Chondrocyte (in vitro differentiated cells): ENCODE results near the gene TMEM135. TPM values are rescaled to one million over a fixed set of nuclear protein-coding genes. Genes with fewer than 3 reads are reported as not detected.

Experiments used
- DNase-seq: peaks from one replicate; pipeline ENCODE4 v3.0.0; 2021; ENCODE audit warnings: mixed read lengths, low spot score
- H3K27ac Mint-ChIP-seq: one replicate; pipeline ENCODE4 v1.8.0; 2021; ENCODE audit warnings: mild to moderate bottlenecking, moderate library complexity, mixed read lengths; ENCODE audit not compliant: unreplicated experiment
- H3K27me3 Mint-ChIP-seq: 2 replicates; pipeline ENCODE4 v1.8.0; 2021; ENCODE audit warnings: low read depth, mixed read lengths
- H3K36me3 Mint-ChIP-seq: 2 replicates; pipeline ENCODE4 v1.8.0; 2021; ENCODE audit warnings: low read depth, mixed read lengths
- H3K4me1 Mint-ChIP-seq: 2 replicates; pipeline ENCODE4 v1.8.0; 2021; ENCODE audit warnings: low read depth, mild to moderate bottlenecking, mixed read lengths
- H3K4me3 Mint-ChIP-seq: one replicate; pipeline ENCODE4 v1.8.0; 2021; ENCODE audit warnings: mild to moderate bottlenecking, moderate library complexity, mixed read lengths; ENCODE audit not compliant: unreplicated experiment
- H3K9me3 Mint-ChIP-seq: 2 replicates; pipeline ENCODE4 v1.8.0; 2021; ENCODE audit warnings: low read depth, mixed read lengths
- total RNA-seq: library from RNA; stranded (reverse); gene quantifications from 3 replicates; pipeline ENCODE4 v1.2.1, GENCODE V29; 2021
- TF ChIP-seq, protein P1 (sequence below): fragments of 200-600 bp; sonication (generic); IDR thresholded peaks from 2 replicates; pipeline ENCODE4 v1.5.0; 2021; ENCODE audit warnings: antibody characterized with exemption, mild to moderate bottlenecking, moderate library complexity

TMEM135 gene
- total RNA-seq, 1 donor from 2014 or later, result 13.3 TPM

DNA sequence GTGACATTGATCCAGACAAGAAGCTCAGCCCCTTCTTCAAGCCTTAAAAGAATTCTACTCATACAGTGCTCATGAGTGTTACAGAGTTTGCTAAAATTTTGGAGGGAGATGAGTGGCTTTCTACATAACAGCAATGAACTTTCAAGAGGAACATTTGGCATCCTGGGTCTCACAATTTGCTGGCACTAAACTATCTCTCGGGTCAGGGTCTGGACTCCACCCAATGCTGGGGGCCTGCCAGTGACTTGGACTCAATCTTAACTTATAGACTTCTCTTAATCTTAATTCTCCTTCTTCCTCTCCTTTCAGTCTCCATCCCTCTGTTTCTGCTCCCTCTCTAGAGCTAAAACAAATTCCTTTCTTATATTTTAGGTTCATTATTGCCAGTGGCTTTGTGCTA, 317.9 kb downstream of the TMEM135 start:
- Mint-ChIP-seq H3K9me3 (no peaks in the 10 kb centered on the region), H3K4me3 (no peak overlapping the region), H3K27me3 (peaks cover 3% of the 10 kb centered on the region), H3K27ac (no peak overlapping the region), H3K36me3 (no peaks in the 10 kb centered on the region), H3K4me1 (peaks cover 9% of the 10 kb centered on the region)
- TF ChIP-seq, protein P1, sequence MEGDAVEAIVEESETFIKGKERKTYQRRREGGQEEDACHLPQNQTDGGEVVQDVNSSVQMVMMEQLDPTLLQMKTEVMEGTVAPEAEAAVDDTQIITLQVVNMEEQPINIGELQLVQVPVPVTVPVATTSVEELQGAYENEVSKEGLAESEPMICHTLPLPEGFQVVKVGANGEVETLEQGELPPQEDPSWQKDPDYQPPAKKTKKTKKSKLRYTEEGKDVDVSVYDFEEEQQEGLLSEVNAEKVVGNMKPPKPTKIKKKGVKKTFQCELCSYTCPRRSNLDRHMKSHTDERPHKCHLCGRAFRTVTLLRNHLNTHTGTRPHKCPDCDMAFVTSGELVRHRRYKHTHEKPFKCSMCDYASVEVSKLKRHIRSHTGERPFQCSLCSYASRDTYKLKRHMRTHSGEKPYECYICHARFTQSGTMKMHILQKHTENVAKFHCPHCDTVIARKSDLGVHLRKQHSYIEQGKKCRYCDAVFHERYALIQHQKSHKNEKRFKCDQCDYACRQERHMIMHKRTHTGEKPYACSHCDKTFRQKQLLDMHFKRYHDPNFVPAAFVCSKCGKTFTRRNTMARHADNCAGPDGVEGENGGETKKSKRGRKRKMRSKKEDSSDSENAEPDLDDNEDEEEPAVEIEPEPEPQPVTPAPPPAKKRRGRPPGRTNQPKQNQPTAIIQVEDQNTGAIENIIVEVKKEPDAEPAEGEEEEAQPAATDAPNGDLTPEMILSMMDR, result no peak
- DNase-seq, result no peak

DNA sequence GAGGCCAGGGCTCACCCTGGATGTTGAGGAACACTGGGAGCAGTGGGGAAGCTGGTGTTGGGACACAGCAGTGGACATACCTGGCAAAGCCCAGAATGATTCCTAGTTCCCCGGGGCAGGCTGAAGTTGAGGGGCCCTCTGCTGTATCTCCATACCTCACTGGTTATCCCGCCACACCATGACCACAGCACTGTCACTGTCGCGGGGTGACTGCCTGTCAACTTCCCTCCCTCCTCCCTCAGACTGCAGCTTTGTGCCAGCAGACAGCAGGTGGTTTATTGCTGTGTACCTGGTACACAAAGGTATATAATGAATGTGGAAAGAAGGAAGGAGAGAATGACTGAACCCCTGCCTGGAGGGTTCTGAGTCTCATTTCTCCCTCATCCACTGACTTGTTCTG, 318.7 kb downstream of the TMEM135 start:
- peaks cover 3% of the 10 kb centered on the region for H3K27me3 Mint-ChIP-seq
- H3K27ac Mint-ChIP-seq, result no peak overlapping the region
- TF ChIP-seq, protein P1, result no peak

DNA sequence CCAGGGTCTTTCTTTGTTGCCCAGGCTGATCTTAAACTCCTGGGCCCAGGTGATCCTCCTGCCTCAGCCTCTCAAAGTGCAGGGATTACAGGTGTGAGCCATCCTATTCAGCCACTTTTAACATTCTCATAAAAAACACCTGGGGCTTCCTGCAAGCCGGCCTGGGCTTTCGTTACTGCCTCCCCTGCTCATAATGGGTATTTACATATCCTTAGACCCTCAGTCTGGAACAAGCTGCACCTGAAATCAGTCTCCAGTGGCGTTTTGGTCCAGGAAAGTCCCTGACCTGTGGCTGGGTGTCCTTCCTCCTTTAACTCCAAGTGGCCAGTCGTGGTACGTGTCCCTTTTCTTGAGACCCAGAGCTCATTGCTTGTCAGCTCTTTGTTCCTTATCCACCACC, 320.7 kb downstream of the TMEM135 start:
- Mint-ChIP-seq H3K36me3 (no peaks in the 10 kb centered on the region), H3K27ac (no peak overlapping the region), H3K27me3 (no peaks in the 10 kb centered on the region), H3K4me1 (no peaks in the 10 kb centered on the region), H3K4me3 (no peak overlapping the region), H3K9me3 (no peaks in the 10 kb centered on the region)
- TF ChIP-seq, protein P1, result no peak
- DNase-seq, result no peak

More for the DNA sequence above, 318.7 kb downstream of the TMEM135 start:
- H3K36me3 Mint-ChIP-seq, result no peaks in the 10 kb centered on the region
- no peaks in the 10 kb centered on the region for H3K9me3 Mint-ChIP-seq
- H3K4me3 Mint-ChIP-seq, result no peak overlapping the region
- H3K4me1 Mint-ChIP-seq, result peaks cover 9% of the 10 kb centered on the region
- DNase-seq, result no peak

DNA sequence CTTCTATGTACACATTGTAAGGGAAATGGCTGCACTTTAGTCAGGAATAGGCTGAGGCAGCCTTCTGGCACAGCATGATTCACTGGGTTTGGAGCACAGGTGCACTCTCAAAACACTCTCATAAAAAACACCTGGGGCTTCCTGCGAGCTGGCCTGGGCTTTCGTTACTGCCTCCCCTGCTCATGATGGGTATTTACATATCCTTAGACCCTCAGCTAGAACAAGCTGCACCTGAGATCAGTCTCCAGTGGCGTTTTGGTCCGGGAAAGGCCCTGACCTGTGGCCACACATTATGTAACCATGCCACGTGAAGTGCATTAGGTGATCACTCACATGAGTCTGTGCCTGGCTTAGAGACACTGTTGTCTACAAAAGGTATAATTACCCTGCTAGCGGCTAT, 321.7 kb downstream of the TMEM135 start:
- H3K4me3 Mint-ChIP-seq, result no peak overlapping the region
- TF ChIP-seq, protein P1, result no peak
- H3K9me3 Mint-ChIP-seq, result no peaks in the 10 kb centered on the region
- H3K36me3 Mint-ChIP-seq, result no peaks in the 10 kb centered on the region
- no peaks in the 10 kb centered on the region for H3K4me1 Mint-ChIP-seq
- H3K27me3 Mint-ChIP-seq, result peaks cover under 1% of the 10 kb centered on the region
- DNase-seq, result no peak
- no peak overlapping the region for H3K27ac Mint-ChIP-seq

DNA sequence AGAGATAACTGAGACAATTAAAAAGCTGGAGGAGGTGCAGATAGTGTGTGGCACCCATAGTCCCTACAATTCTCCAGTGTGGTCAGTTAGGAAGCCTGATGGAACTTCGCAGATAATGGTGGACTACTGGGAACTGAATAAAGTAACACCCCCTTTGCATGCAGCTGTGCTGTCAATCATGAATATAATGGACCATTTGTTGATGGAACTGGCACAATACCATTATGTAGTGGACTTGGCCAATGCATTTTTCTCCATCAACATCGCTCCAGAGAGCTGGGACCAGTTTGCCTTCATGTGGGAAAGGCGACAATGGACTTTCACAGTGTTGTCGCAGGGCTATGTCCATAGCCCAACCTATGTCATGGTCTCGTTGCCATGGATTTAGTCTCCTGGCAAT, 324.2 kb downstream of the TMEM135 start:
- no peak for DNase-seq
- H3K9me3 Mint-ChIP-seq, result no peaks in the 10 kb centered on the region
- H3K36me3 Mint-ChIP-seq, result no peaks in the 10 kb centered on the region
- H3K27me3 Mint-ChIP-seq, result peaks cover 5% of the 10 kb centered on the region
- no peaks in the 10 kb centered on the region for H3K4me1 Mint-ChIP-seq
- no peak overlapping the region for H3K4me3 Mint-ChIP-seq
- no peak overlapping the region for H3K27ac Mint-ChIP-seq
- TF ChIP-seq, protein P1, result no peak
